ENCODE data around the gene KCNAB2. TPM values are rescaled to one million over a fixed set of nuclear protein-coding genes. Genes with fewer than 3 reads are reported as not detected.

KCNAB2 gene
- total and polyA plus RNA-seq, 4 donors = 1.8 to 5.9 (median 4.5) TPM

DNA sequence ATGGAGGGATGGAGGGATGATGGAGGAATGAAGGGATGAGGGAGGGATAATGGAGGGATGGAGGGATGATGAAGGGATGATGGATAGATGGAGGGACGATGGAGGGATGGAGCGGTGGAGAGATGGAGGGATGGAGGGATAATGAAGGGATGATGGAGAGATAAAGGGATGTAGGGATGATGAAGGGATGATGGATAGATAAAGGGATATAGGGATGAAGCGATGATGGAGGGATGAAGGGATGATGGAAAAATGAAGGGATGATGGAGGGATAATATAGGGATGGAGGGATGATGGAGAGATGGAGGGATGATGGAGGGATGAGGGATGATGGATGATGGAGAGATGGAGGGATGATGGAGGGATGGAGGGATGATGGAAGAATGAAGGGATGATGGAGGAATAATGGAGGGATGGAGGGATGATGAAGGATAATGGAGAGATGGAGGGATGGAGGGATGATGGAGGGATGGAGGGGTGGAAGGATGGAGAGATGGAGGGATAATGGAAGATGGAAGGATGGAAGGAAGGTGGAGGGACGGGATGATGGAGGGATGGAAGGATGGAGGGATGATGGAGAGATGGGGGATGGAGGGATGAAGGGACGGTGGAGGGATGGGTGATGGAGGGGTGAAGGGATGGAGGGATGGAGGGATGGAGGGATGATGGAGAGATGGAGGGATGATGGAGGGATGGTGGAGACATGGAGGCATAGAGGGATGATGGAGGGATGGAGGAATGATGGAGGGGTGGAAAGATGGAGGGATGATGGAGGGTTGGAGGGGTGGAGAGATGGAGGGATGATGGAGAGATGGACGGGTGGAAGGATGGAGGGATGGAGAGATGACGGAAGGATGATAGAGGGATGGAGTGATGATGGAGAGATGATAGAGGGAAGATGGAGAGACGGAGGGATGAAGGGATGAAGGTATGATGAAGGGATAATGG lies 62.0 kb downstream of the KCNAB2 start:
- WGBS = 79% methylated on average over 8 of the region's 8 CpGs
- H3K4me1 ChIP-seq (ENCODE audit: control insufficient read depth in 4 of 4, insufficient read depth in 4 of 4, low read length in 3 of 4) = no peaks in the 10 kb centered on the region
- H3K27ac ChIP-seq (ENCODE audit: low read depth in 1 of 2, low read length in 2 of 2) = no peak overlapping the region
- no peak overlapping the region for H3K9ac ChIP-seq (ENCODE audit: low read depth in 1 of 2, low read length in 2 of 2)
- H3K36me3 ChIP-seq (ENCODE audit: control insufficient read depth in 4 of 4, insufficient read depth in 3 of 4, low read depth in 1 of 4, low read length in 3 of 4) = no peaks in the 10 kb centered on the region
- H3K9me3 ChIP-seq (ENCODE audit: control insufficient read depth in 4 of 4, low read length in 3 of 4) = no peaks in the 10 kb centered on the region
- peaks cover 0 to 3% (median 0%) of the 10 kb centered on the region in 4 donors for H3K27me3 ChIP-seq (ENCODE audit: control insufficient read depth in 4 of 4, insufficient read depth in 4 of 4, low read length in 3 of 4)
- DNase-seq (ENCODE audit: low spot score) = no peak
- H3K4me3 ChIP-seq (ENCODE audit: low read depth in 1 of 3, low read length in 3 of 3) = no peak overlapping the region
- TF ChIP-seq, protein P1, sequence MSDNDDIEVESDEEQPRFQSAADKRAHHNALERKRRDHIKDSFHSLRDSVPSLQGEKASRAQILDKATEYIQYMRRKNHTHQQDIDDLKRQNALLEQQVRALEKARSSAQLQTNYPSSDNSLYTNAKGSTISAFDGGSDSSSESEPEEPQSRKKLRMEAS (IDR thresholded peaks at IDR 0.05) = no peak
- TF ChIP-seq YY1 (IDR thresholded peaks at IDR 0.05) (no peak), TAF1 (conservative IDR thresholded peaks at IDR 0.05) (no peak), GABPA (IDR thresholded peaks at IDR 0.05 in 1 of 2, conservative IDR thresholded peaks at IDR 0.05 in 1 of 2) (no peak), NR2F2 (IDR thresholded peaks at IDR 0.05) (no peak), RXRA (IDR thresholded peaks at IDR 0.05) (no peak), FOXA2 (IDR thresholded peaks at IDR 0.05) (no peak), JUND (IDR thresholded peaks at IDR 0.05) (no peak)

DNA sequence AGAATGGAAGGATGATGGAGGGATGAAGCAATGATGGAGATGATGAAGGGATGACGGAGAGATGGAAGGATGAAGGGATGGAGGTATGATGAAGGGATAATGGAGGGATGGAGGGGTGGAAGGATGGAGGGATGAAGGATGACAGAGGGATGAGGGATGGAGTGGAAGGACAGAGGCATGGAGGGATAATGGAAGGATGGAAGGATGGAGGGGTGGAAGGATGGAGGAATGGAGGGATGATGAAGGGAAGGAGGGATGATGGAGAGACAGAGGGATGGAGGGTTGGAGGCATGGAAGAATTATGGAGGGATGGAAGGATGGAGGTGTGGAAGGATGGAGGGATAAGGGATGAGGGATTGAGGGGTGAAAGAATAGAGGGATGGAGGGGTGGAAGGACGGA lies 62.8 kb downstream of the KCNAB2 start:
- H3K27me3 ChIP-seq (ENCODE audit: control insufficient read depth in 4 of 4, insufficient read depth in 4 of 4, low read length in 3 of 4) = peaks cover 0 to 3% (median 0%) of the 10 kb centered on the region in 4 donors
- 47% methylated on average over 2 of the region's 2 CpGs for WGBS

More for the DNA sequence above, 62.8 kb downstream of the KCNAB2 start:
- no peaks in the 10 kb centered on the region for H3K9me3 ChIP-seq (ENCODE audit: control insufficient read depth in 4 of 4, low read length in 3 of 4)
- no peak overlapping the region for H3K27ac ChIP-seq (ENCODE audit: low read depth in 1 of 2, low read length in 2 of 2)
- DNase-seq (ENCODE audit: low spot score) = no peak
- H3K4me3 ChIP-seq (ENCODE audit: low read depth in 1 of 3, low read length in 3 of 3) = no peak overlapping the region
- TF ChIP-seq YY1 (IDR thresholded peaks at IDR 0.05) (no peak), RAD21 (IDR thresholded peaks at IDR 0.05) (no peak), NR2F2 (IDR thresholded peaks at IDR 0.05) (no peak), SP1 (IDR thresholded peaks at IDR 0.05) (no peak), GABPA (IDR thresholded peaks at IDR 0.05 in 1 of 2, conservative IDR thresholded peaks at IDR 0.05 in 1 of 2) (no peak), RXRA (IDR thresholded peaks at IDR 0.05) (no peak), JUND (IDR thresholded peaks at IDR 0.05) (no peak), EGR1 (IDR thresholded peaks at IDR 0.05; ENCODE audit: low read depth in 2 of 2) (no peak)
- TF ChIP-seq, protein P2, sequence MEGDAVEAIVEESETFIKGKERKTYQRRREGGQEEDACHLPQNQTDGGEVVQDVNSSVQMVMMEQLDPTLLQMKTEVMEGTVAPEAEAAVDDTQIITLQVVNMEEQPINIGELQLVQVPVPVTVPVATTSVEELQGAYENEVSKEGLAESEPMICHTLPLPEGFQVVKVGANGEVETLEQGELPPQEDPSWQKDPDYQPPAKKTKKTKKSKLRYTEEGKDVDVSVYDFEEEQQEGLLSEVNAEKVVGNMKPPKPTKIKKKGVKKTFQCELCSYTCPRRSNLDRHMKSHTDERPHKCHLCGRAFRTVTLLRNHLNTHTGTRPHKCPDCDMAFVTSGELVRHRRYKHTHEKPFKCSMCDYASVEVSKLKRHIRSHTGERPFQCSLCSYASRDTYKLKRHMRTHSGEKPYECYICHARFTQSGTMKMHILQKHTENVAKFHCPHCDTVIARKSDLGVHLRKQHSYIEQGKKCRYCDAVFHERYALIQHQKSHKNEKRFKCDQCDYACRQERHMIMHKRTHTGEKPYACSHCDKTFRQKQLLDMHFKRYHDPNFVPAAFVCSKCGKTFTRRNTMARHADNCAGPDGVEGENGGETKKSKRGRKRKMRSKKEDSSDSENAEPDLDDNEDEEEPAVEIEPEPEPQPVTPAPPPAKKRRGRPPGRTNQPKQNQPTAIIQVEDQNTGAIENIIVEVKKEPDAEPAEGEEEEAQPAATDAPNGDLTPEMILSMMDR (IDR thresholded peaks at IDR 0.05; ENCODE audit: low read depth, low read length, missing input control) = no peak
- TF ChIP-seq, protein P3, sequence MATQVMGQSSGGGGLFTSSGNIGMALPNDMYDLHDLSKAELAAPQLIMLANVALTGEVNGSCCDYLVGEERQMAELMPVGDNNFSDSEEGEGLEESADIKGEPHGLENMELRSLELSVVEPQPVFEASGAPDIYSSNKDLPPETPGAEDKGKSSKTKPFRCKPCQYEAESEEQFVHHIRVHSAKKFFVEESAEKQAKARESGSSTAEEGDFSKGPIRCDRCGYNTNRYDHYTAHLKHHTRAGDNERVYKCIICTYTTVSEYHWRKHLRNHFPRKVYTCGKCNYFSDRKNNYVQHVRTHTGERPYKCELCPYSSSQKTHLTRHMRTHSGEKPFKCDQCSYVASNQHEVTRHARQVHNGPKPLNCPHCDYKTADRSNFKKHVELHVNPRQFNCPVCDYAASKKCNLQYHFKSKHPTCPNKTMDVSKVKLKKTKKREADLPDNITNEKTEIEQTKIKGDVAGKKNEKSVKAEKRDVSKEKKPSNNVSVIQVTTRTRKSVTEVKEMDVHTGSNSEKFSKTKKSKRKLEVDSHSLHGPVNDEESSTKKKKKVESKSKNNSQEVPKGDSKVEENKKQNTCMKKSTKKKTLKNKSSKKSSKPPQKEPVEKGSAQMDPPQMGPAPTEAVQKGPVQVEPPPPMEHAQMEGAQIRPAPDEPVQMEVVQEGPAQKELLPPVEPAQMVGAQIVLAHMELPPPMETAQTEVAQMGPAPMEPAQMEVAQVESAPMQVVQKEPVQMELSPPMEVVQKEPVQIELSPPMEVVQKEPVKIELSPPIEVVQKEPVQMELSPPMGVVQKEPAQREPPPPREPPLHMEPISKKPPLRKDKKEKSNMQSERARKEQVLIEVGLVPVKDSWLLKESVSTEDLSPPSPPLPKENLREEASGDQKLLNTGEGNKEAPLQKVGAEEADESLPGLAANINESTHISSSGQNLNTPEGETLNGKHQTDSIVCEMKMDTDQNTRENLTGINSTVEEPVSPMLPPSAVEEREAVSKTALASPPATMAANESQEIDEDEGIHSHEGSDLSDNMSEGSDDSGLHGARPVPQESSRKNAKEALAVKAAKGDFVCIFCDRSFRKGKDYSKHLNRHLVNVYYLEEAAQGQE (IDR thresholded peaks at IDR 0.05) = no peak
- H3K9ac ChIP-seq (ENCODE audit: low read depth in 1 of 2, low read length in 2 of 2) = no peak overlapping the region
- H3K36me3 ChIP-seq (ENCODE audit: control insufficient read depth in 4 of 4, insufficient read depth in 3 of 4, low read depth in 1 of 4, low read length in 3 of 4) = no peaks in the 10 kb centered on the region
- no peaks in the 10 kb centered on the region for H3K4me1 ChIP-seq (ENCODE audit: control insufficient read depth in 4 of 4, insufficient read depth in 4 of 4, low read length in 3 of 4)

All from liver (tissue), 9 donors.